Measurements from ENCODE around the gene CD274. TPM values are rescaled to one million over a fixed set of nuclear protein-coding genes. Genes with fewer than 3 reads are reported as not detected.
"Not testable (repeated sequence)": the region's sequence is repeated elsewhere in the genome, so short reads cannot be mapped to it uniquely, and the experiment has no call there.

CD274 gene
- total and polyA plus RNA-seq, 4 donors, result 1.9 to 5.7 (median 3.0) TPM

DNA sequence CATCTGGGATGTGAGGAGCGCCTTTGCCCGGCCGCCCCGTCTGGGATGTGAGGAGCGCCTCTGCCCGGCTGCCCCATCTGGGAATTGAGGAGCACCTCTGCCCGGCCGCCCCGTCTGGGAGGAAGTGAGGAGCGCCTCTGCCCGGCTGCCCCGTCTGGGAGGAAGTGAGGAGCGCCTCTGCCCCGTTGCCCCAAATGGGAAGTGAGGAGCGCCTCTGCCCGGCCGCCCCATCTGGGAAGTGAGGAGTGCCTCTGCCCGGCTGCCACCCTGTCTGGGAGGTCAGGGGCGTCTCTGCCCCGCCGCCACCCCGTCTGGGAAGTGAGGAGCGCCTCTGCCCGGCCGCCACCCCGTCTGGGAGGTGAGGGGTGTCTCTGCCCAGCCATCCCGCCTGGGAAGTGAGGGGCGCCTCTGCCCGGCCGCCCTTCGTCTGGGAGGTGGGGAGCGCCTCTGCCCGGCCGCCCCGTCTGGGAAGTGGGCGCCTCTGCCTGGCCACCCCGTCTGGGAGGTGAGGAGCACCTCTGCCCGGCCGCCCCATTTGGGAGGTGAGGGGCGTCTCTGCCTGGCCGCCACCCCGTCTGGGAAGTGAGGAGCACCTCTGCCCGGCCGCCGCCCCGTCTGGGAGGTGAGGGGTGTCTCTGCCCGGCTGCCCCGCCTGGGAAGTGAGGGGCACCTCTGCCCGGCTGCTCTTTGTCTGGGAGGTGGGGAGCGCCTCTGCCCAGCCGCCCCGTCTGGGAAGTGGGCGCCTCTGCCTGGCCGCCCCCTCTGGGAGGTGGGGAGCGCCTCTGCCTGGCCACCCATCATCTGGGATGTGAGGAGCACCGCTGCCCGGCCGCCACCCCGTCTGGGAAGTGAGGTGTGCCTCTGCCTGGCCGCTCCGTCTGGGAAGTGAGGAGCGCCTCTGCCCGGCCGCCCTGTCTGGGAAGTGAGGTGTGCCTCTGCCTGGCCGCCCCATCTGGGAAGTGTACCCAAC lies 16.2 kb upstream of the CD274 start:
- not testable (repeated sequence) for H3K4me3 ChIP-seq (ENCODE audit: low read length in 2 of 2); ATAC-seq (ENCODE audit: low FRiP score); DNase-seq; H3K27ac ChIP-seq (ENCODE audit: low read depth in 1 of 2, low read length in 2 of 2); H3K9me3 ChIP-seq (ENCODE audit: control insufficient read depth, low read length); H3K36me3 ChIP-seq (ENCODE audit: control insufficient read depth in 1 of 2, insufficient read depth in 2 of 2, low read length in 1 of 2); H3K27me3 ChIP-seq (ENCODE audit: control insufficient read depth in 1 of 2, insufficient read depth in 2 of 2, low read length in 1 of 2); H3K4me1 ChIP-seq (ENCODE audit: control insufficient read depth in 1 of 2, insufficient read depth in 2 of 2, low read length in 2 of 2)
- WGBS, 2 donors, result 95 to 96% methylated on average over 50 to 65 of the region's 65 CpGs
- intact Hi-C loops (cut with DNase I), result loop anchor here in 1 of 2 donors (10.0 kb wide), 1 partner anchor 759 kb away; the partner anchor contains the start of gene CDC37L1

DNA sequence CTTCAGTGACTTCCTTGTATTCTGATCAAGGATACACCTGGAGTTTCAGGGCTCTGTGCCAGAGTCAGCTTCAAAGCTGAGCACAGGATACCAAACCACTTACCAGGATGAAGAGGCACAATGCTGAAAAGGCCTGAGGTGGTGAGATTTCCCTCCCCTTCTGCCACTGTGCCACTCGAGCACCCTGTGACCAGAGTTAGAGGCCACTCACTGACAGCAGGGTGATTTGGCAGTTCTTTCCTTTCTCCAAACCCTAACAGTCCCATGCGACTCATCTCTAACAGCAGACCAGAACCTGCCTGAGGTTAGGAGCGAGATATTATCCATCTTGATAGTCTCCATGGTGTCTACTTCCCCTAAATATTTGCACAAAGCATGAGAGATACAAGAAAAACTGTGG lies 14.4 kb upstream of the CD274 start:
- ATAC-seq (ENCODE audit: low FRiP score), result no peak
- Histone ChIP-seq H3K9me3 (ENCODE audit: control insufficient read depth, low read length) (no peaks in the 10 kb centered on the region), H3K4me3 (ENCODE audit: low read length in 2 of 2) (no peak overlapping the region), H3K27me3 (ENCODE audit: control insufficient read depth in 1 of 2, insufficient read depth in 2 of 2, low read length in 1 of 2) (no peaks in the 10 kb centered on the region), H3K4me1 (ENCODE audit: control insufficient read depth in 1 of 2, insufficient read depth in 2 of 2, low read length in 2 of 2) (no peaks in the 10 kb centered on the region), H3K36me3 (ENCODE audit: control insufficient read depth in 1 of 2, insufficient read depth in 2 of 2, low read length in 1 of 2) (no peaks in the 10 kb centered on the region), H3K27ac (ENCODE audit: low read depth in 1 of 2, low read length in 2 of 2) (no peak overlapping the region)
- DNase-seq, result no peak
- WGBS, 2 donors, result 83 to 90% methylated on average over 3 of the region's 3 CpGs
- intact Hi-C loops (cut with DNase I), result loop anchor here in 1 of 2 donors (5.0 to 10.0 kb wide), 2 partner anchors 151 to 761 kb away; partner anchors contain the start of gene CDC37L1

GRCh38 chr9:5436441-5436840 lies 13.9 kb upstream of the CD274 start:
- intact Hi-C loops (cut with DNase I), result loop anchor here in 1 of 2 donors (5.0 to 10.0 kb wide), 2 partner anchors 151 to 762 kb away; partner anchors contain the start of gene CDC37L1
- no peak overlapping the region for H3K27ac ChIP-seq (ENCODE audit: low read depth in 1 of 2, low read length in 2 of 2)
- 88 to 91% methylated on average over 2 of the region's 2 CpGs for WGBS, 2 donors

DNA sequence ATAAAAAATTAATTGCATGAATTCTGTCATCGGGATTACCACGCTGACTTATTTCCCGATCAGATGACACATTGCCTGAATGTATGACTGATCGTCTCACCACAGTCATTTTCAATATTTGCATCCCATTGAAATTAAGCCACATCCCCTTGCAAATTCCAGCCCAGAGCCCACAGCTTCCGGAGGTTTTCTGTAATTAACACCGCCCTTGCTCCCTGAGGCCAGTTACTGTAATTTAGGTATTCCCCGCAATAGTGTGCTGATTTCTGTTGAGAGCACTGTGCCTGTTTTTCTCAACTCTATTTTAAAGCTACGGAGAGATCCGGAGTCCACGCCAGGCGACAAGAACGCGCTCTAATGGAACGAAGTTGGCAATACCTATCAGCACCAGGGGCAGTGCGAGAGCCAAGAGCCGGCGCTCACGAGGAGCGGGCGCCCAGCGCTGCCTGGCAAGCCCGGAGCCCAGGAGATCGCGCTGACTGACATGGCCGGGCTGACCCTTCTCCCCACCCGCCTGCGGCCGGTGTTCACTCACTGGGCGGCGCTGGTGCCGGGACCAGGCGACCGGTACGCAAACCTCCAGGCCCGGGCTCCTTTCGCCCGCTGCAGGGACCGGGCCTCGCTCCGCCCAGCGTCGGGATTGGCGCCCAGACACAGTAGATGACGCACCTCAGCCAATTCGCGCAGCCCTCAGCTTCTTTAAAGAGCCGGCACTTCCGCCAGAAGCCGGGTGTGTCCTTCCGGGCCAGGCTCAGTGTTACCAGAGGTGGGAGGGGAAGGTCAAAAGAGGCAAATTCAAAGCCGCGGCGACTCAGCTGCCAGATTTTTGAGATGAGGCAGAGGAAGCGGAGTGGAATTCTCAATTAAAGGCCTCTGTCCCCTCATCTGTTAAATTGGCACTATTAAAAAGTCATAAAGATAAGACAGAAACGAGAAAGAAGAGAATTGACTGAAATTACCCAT lies 12.8 kb upstream of the CD274 start, which contains the start of gene PLGRKT:
Gene PLGRKT (minus strand): TSS at position 672 of the 963 bp plus-strand sequence. CDS start 5,948 bp downstream, outside the sequence.
- Histone ChIP-seq H3K9me3 (ENCODE audit: control insufficient read depth, low read length) (no peaks in the 10 kb centered on the region), H3K27ac (ENCODE audit: low read depth in 1 of 2, low read length in 2 of 2) (peak within 1 kb of the TSS; percentile 1 to 86), H3K36me3 (ENCODE audit: control insufficient read depth in 1 of 2, insufficient read depth in 2 of 2, low read length in 1 of 2) (no peaks in the 10 kb centered on the region), H3K27me3 (ENCODE audit: control insufficient read depth in 1 of 2, insufficient read depth in 2 of 2, low read length in 1 of 2) (no peaks in the 10 kb centered on the region), H3K4me1 (ENCODE audit: control insufficient read depth in 1 of 2, insufficient read depth in 2 of 2, low read length in 2 of 2) (no peaks in the 10 kb centered on the region), H3K4me3 (ENCODE audit: low read length in 2 of 2) (peak within 1 kb of the TSS; percentile 30 to 66)
- ATAC-seq (ENCODE audit: low FRiP score) (peak; percentile 99), DNase-seq (peak; percentile 97 to 98)
- intact Hi-C loops (cut with DNase I), result loop anchor here in 1 of 2 donors (5.0 to 10.0 kb wide), 2 partner anchors 150 to 763 kb away; partner anchors contain the start of gene CDC37L1
- 0 to 1% methylated on average over 55 of the region's 55 CpGs for WGBS, 2 donors

More at GRCh38 chr9:5436441-5436840, 13.9 kb upstream of the CD274 start:
- no peaks in the 10 kb centered on the region for H3K4me1 ChIP-seq (ENCODE audit: control insufficient read depth in 1 of 2, insufficient read depth in 2 of 2, low read length in 2 of 2)
- no peaks in the 10 kb centered on the region for H3K36me3 ChIP-seq (ENCODE audit: control insufficient read depth in 1 of 2, insufficient read depth in 2 of 2, low read length in 1 of 2)
- ATAC-seq (ENCODE audit: low FRiP score) (no peak), DNase-seq (no peak)
- no peaks in the 10 kb centered on the region for H3K9me3 ChIP-seq (ENCODE audit: control insufficient read depth, low read length)
- H3K4me3 ChIP-seq (ENCODE audit: low read length in 2 of 2), result no peak overlapping the region
- no peaks in the 10 kb centered on the region for H3K27me3 ChIP-seq (ENCODE audit: control insufficient read depth in 1 of 2, insufficient read depth in 2 of 2, low read length in 1 of 2)

- peak overlapping the region in 1 of 2 donors; percentile 86 for H3K27ac ChIP-seq (ENCODE audit: low read depth in 1 of 2, low read length in 2 of 2)
- ATAC-seq (ENCODE audit: low FRiP score) (peak; percentile 2), DNase-seq (peak in 1 of 2 donors; percentile 50)
- 61 to 64% methylated on average over 21 of the region's 21 CpGs for WGBS, 2 donors
- H3K9me3 ChIP-seq (ENCODE audit: control insufficient read depth, low read length), result no peaks in the 10 kb centered on the region
- intact Hi-C loops (cut with DNase I), result loop anchor here in 1 of 2 donors (5.0 to 10.0 kb wide), 2 partner anchors 149 to 764 kb away; partner anchors contain the start of gene CDC37L1
- no peaks in the 10 kb centered on the region for H3K27me3 ChIP-seq (ENCODE audit: control insufficient read depth in 1 of 2, insufficient read depth in 2 of 2, low read length in 1 of 2)
- H3K4me3 ChIP-seq (ENCODE audit: low read length in 2 of 2), result peak overlapping the region in 1 of 2 donors; percentile 5
- no peaks in the 10 kb centered on the region for H3K36me3 ChIP-seq (ENCODE audit: control insufficient read depth in 1 of 2, insufficient read depth in 2 of 2, low read length in 1 of 2)
- no peaks in the 10 kb centered on the region for H3K4me1 ChIP-seq (ENCODE audit: control insufficient read depth in 1 of 2, insufficient read depth in 2 of 2, low read length in 2 of 2)
Measured at GRCh38 chr9:5438301-5439162, 11.8 kb upstream of the CD274 start.

DNA sequence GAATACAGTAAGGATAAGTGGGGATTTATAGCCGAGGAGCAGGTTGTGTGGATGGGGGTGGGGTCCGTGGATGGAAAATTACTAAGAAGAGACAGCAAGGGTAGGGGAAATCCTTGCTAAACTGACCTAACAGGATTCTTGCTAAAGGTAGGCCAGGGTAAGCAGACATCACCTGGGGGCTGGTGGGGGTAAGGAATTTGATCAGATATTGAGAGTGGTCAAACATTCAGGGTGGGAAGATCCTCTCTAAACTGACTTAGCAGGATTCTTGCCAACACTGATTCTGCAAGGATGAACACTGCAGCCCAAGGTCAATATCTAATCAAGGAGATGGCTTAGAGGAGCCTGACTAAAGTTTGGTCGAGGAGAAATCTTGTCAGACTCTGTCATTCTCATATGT lies 9.9 kb upstream of the CD274 start:
- no peaks in the 10 kb centered on the region for H3K36me3 ChIP-seq (ENCODE audit: control insufficient read depth in 1 of 2, insufficient read depth in 2 of 2, low read length in 1 of 2)
- no peaks in the 10 kb centered on the region for H3K27me3 ChIP-seq (ENCODE audit: control insufficient read depth in 1 of 2, insufficient read depth in 2 of 2, low read length in 1 of 2)
- H3K27ac ChIP-seq (ENCODE audit: low read depth in 1 of 2, low read length in 2 of 2), result no peak overlapping the region
- ATAC-seq (ENCODE audit: low FRiP score) (no peak), DNase-seq (no peak)
- no peaks in the 10 kb centered on the region for H3K4me1 ChIP-seq (ENCODE audit: control insufficient read depth in 1 of 2, insufficient read depth in 2 of 2, low read length in 2 of 2)
- intact Hi-C loops (cut with DNase I), result loop anchor here in 1 of 2 donors (5.0 kb wide), 1 partner anchor 683 kb away; no protein-coding TSS in a partner anchor
- H3K9me3 ChIP-seq (ENCODE audit: control insufficient read depth, low read length), result no peaks in the 10 kb centered on the region
- WGBS, 2 donors, result 86 to 89% methylated on average over 3 of the region's 3 CpGs
- no peak overlapping the region for H3K4me3 ChIP-seq (ENCODE audit: low read length in 2 of 2)

DNA sequence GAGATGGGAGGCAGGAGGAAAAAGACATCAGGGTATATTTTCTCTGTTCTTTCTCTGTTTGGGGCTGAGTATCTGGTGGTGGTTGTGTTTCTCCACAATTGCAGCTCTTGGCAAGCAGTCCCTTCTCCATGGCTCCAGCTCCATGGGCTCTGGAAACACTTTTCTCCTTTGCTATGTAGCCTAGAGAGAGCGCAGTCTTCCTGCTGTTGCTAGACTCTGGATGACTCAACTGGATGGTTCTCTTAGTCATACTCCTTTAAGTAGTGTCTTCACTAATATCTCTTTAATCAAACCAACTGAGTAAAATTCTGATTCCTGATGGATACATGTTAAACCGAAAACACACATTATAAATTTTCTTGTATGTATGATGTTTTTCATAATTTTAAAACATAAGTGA lies 9.3 kb upstream of the CD274 start:
- H3K4me1 ChIP-seq (ENCODE audit: control insufficient read depth in 1 of 2, insufficient read depth in 2 of 2, low read length in 2 of 2), result no peaks in the 10 kb centered on the region
- no peak overlapping the region for H3K27ac ChIP-seq (ENCODE audit: low read depth in 1 of 2, low read length in 2 of 2)
- H3K36me3 ChIP-seq (ENCODE audit: control insufficient read depth in 1 of 2, insufficient read depth in 2 of 2, low read length in 1 of 2), result no peaks in the 10 kb centered on the region
- no peak overlapping the region for H3K4me3 ChIP-seq (ENCODE audit: low read length in 2 of 2)
- ATAC-seq (ENCODE audit: low FRiP score) (no peak), DNase-seq (no peak)
- WGBS, 2 donors, result 94% methylated on average over 2 of the region's 2 CpGs
- intact Hi-C loops (cut with DNase I), result loop anchor here in 1 of 2 donors (5.0 kb wide), 1 partner anchor 684 kb away; no protein-coding TSS in a partner anchor
- H3K27me3 ChIP-seq (ENCODE audit: control insufficient read depth in 1 of 2, insufficient read depth in 2 of 2, low read length in 1 of 2), result no peaks in the 10 kb centered on the region
- H3K9me3 ChIP-seq (ENCODE audit: control insufficient read depth, low read length), result no peaks in the 10 kb centered on the region

All from aorta (tissue), 5 donors.